HepG2 (cell line): Measurements from ENCODE around the gene AMZ2. TPM values are rescaled to one million over a fixed set of nuclear protein-coding genes. Genes with fewer than 3 reads are reported as not detected.
A peak's percentile ranks its signal among the peaks of the same experiment; 100 is the strongest.

Experiments used
- DBP ChIP-seq: sonication (generic); formaldehyde crosslinking; IDR thresholded peaks from 2 replicates; pipeline ENCODE4 v1.4.0; 2020; ENCODE audit warnings: missing genetic modification reagents; ENCODE audit errors: not compliant biosample characterization
- ETV5 ChIP-seq: IDR thresholded peaks from 2 replicates; pipeline ENCODE4 v1.6.1; 2018; ENCODE audit warnings: missing biosample characterization, missing genetic modification reagents, inconsistent platforms, borderline replicate concordance
- FOXK1 ChIP-seq: sonication (generic); formaldehyde crosslinking; IDR thresholded peaks from 2 replicates; pipeline ENCODE4 v1.4.0; 2020; ENCODE audit warnings: low read depth, missing genetic modification reagents, borderline replicate concordance
- HNRNPK ChIP-seq: fragments of 200-400 bp; formaldehyde crosslinking; IDR thresholded peaks from 2 replicates; pipeline ENCODE4 v1.6.1; 2018; ENCODE audit warnings: low read length, low read depth, moderate library complexity, mild to moderate bottlenecking; ENCODE audit not compliant: poor library complexity, severe bottlenecking
- KDM5A ChIP-seq: fragments of 200-600 bp; sonication (generic); IDR thresholded peaks from 2 replicates; pipeline ENCODE4 v1.7.0; 2018; ENCODE audit warnings: antibody characterized with exemption, mild to moderate bottlenecking, low read length, borderline replicate concordance
- MAF1 ChIP-seq: sonication (generic); formaldehyde crosslinking; IDR thresholded peaks from 2 replicates; pipeline ENCODE4 v1.5.0; 2020; ENCODE audit warnings: missing genetic modification reagents, borderline replicate concordance
- MAFF ChIP-seq: IDR thresholded peaks from 2 replicates; pipeline ENCODE4 v1.6.1; 2011; ENCODE audit warnings: low read depth, low read length, improper control_type of control experiment
- NFAT5 ChIP-seq: sonication (generic); formaldehyde crosslinking; IDR thresholded peaks from 2 replicates; pipeline ENCODE4 v1.4.0; 2020; ENCODE audit warnings: missing genetic modification reagents
- PHF20 ChIP-seq: sonication (generic); formaldehyde crosslinking; IDR thresholded peaks from 2 replicates; pipeline ENCODE4 v1.5.0; 2020; ENCODE audit warnings: mild to moderate bottlenecking, missing genetic modification reagents
- THAP9 ChIP-seq: sonication (generic); formaldehyde crosslinking; IDR thresholded peaks from 2 replicates; pipeline ENCODE4; 2020; ENCODE audit warnings: missing genetic modification reagents, mild to moderate bottlenecking, borderline replicate concordance
- XBP1 ChIP-seq: sonication (generic); formaldehyde crosslinking; IDR thresholded peaks from 2 replicates; pipeline ENCODE4 v1.5.0; 2020; ENCODE audit warnings: missing genetic modification reagents
- ZGPAT ChIP-seq: IDR thresholded peaks from 2 replicates; pipeline ENCODE4 v1.6.1; 2016; ENCODE audit warnings: mild to moderate bottlenecking
- ZNF564 ChIP-seq: sonication (generic); formaldehyde crosslinking; IDR thresholded peaks from 2 replicates; pipeline ENCODE4 v1.8.1; 2023; ENCODE audit warnings: mild to moderate bottlenecking, missing genetic modification reagents
- ZNF598 ChIP-seq: sonication (generic); formaldehyde crosslinking; IDR thresholded peaks from 2 replicates; pipeline ENCODE4 v1.5.1; 2020; ENCODE audit warnings: mild to moderate bottlenecking, missing genetic modification reagents, borderline replicate concordance
- polyA plus RNA-seq, 8 experiments: library from polyadenylated mRNA; depleted of rRNA in 3 of 8; stranded (reverse) in 7 of 8; unstranded in 1 of 8; fragments of >200 nt; fragmentation: Illumina TruSeq in 4 of 8; extraction: Trizol in 4 of 8; gene quantifications; 2 replicates each; pipeline versions ENCODE4 v1.2.1 to v1.2.3, GENCODE V29; 2011 to 2016; ENCODE audit warnings: low read depth in 4 of 8, missing spikeins in 1 of 8, mixed read lengths in 1 of 8; ENCODE audit not compliant: insufficient read depth in 1 of 8
- total RNA-seq, 5 experiments: library from RNA; depleted of rRNA; stranded (reverse); fragments of >200 nt; fragmentation: Illumina TruSeq; extraction: Trizol; gene quantifications; 2 replicates each; pipeline ENCODE4 v1.2.3, GENCODE V29; 2016; ENCODE audit warnings: low read depth in 1 of 5
- TF ChIP-seq, protein P1 (sequence below): sonication (generic); formaldehyde crosslinking; IDR thresholded peaks from 2 replicates; pipeline ENCODE4 v1.5.0; 2020; ENCODE audit warnings: mild to moderate bottlenecking, missing genetic modification reagents

Gene AMZ2
- total and polyA plus RNA-seq, 2 of the 13 experiments (the other 11 are each of a cell fraction or from before 2014, with no cell fraction given), result 86.9 to 90.2 TPM

GRCh38 chr17:68205251-68205807, 42.5 kb upstream of the AMZ2 start (continued):
- TF ChIP-seq ZGPAT (CRISPR knock-in tag), result peak; percentile 70
- no peak for TF ChIP-seq HNRNPK
- TF ChIP-seq PHF20, result peak; percentile 67
- TF ChIP-seq ETV5 (CRISPR knock-in tag), result peak; percentile 60; the same call in 1 of the 2 replicates
- TF ChIP-seq MAFF, result no peak
- no peak; the same call in 1 of the 2 replicates for TF ChIP-seq KDM5A
- peak; percentile 78 for TF ChIP-seq NFAT5 (CRISPR knock-in tag)
- TF ChIP-seq XBP1 (CRISPR knock-in tag), result no peak
- no peak for TF ChIP-seq ZNF598 (CRISPR knock-in tag)
- TF ChIP-seq THAP9, result 0 out of 2 replicates have a peak, but pooled peaks have one; percentile 22
- TF ChIP-seq, protein P1, sequence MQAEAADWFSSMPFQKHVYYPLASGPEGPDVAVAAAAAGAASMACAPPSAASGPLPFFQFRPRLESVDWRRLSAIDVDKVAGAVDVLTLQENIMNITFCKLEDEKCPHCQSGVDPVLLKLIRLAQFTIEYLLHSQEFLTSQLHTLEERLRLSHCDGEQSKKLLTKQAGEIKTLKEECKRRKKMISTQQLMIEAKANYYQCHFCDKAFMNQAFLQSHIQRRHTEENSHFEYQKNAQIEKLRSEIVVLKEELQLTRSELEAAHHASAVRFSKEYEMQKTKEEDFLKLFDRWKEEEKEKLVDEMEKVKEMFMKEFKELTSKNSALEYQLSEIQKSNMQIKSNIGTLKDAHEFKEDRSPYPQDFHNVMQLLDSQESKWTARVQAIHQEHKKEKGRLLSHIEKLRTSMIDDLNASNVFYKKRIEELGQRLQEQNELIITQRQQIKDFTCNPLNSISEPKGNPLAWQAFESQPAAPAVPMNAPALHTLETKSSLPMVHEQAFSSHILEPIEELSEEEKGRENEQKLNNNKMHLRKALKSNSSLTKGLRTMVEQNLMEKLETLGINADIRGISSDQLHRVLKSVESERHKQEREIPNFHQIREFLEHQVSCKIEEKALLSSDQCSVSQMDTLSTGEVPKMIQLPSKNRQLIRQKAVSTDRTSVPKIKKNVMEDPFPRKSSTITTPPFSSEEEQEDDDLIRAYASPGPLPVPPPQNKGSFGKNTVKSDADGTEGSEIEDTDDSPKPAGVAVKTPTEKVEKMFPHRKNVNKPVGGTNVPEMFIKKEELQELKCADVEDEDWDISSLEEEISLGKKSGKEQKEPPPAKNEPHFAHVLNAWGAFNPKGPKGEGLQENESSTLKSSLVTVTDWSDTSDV (CRISPR knock-in tag), result peak; percentile 81; the same call in 1 of the 2 replicates
- TF ChIP-seq FOXK1 (CRISPR knock-in tag), result peak; percentile 68; the same call in 1 of the 2 replicates
- peak; percentile 88 for TF ChIP-seq DBP (CRISPR knock-in tag)
- TF ChIP-seq MAF1 (CRISPR knock-in tag), result peak; percentile 80; the same call in 1 of the 2 replicates
- 0 out of 2 replicates have a peak, but pooled peaks have one; percentile 18 for TF ChIP-seq ZNF564 (CRISPR knock-in tag)
